Measurements from ENCODE around the gene INSYN2A. TPM values are rescaled to one million over a fixed set of nuclear protein-coding genes. Genes with fewer than 3 reads are reported as not detected.

The INSYN2A gene, protein sequence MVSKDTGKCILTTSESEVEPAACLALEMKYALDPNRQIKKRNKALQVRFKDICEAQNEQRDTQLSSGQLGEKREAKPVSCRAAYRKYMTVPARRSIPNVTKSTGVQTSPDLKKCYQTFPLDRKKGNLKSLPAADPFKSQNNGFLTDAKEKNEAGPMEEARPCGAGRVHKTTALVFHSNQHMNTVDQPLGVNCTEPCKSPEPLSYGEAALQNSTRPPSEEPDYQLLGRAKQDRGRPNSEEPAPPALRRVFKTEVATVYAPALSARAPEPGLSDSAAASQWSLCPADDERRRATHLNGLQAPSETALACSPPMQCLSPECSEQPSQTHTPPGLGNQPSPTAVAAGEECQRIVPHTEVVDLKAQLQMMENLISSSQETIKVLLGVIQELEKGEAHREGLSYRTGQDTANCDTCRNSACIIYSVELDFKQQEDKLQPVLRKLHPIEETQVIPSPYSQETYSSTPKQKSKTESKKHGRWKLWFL
- total RNA-seq, result 0.19 TPM
- long read RNA-seq, partial matches to known transcripts, result 0 of 12 reads
- long read RNA-seq, other reads (novel, unspliced or antisense), result 12 of 12 reads

DNA sequence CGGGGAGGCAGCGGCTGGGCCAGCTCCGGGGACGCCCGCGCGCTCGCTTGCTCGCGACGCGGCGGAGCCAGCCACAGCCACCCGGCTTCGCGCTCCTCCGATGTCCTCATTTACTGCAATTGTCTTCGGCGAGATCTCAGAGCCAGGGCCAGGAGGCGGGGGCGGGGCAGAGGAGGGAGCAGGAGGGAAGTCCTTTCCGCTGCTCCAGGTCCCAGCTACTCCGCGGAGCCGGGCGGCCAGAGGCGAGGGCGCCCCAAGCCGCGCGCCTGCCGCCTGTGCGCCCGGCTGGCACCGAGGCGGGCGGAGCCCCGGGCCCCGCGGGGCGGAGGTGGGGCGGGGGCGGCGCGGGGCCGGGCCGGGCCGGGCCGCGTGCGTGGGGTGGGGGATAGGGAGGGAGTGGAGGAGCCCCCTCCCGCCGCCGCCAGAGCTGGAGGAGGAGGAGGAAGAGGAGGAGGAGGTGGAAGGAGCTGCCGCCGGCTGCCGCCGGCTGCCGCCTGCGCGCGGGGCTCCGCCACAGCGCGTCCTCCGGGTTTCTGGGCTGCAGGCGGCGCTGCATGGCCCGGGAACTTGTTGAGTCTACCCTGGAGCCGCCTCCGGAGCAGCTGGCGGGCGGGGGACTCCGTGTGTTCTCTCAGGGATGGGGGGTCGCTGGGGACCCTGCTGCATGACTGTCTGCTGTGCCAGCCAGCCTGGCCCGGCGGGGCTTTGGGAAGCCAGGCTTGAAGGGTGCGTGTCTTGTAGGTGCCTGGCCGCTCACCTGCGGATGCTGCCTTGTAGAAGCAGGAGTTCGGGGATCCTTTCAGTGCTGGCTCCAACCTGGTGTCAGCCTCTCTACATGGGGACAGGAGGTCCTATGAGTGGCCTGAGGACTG lies at the start of gene INSYN2A:
TSS of gene INSYN2A (minus strand) at position 310 of the 872 bp plus-strand sequence. CDS start 20,196 bp downstream, outside the sequence.
- intact Hi-C loops (cut with DNase I), result no loop called here
- DNase-seq (ENCODE audit: low spot score), result no peak

DNA sequence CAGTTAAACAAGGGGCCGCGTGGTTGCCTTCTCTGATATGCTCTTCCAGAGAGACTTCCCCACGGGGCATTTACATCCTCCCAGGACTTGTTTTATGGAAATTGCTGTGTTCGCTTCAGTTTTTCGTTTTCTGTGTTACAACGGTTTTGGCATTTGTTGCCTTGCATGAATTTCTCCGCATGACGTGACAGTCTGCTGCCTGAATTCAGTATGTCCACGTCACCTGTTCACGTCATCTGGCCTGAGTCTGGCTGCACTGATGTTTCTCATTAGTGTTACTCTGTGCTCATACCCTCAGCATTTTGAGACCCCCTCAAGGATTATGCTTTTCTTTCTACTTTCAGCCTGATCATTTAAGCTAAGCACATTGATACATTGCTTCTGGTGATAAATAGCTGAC lies 49.1 kb upstream of the INSYN2A start:
- intact Hi-C loops (cut with DNase I), result no loop called here
- DNase-seq (ENCODE audit: low spot score), result no peak

DNA sequence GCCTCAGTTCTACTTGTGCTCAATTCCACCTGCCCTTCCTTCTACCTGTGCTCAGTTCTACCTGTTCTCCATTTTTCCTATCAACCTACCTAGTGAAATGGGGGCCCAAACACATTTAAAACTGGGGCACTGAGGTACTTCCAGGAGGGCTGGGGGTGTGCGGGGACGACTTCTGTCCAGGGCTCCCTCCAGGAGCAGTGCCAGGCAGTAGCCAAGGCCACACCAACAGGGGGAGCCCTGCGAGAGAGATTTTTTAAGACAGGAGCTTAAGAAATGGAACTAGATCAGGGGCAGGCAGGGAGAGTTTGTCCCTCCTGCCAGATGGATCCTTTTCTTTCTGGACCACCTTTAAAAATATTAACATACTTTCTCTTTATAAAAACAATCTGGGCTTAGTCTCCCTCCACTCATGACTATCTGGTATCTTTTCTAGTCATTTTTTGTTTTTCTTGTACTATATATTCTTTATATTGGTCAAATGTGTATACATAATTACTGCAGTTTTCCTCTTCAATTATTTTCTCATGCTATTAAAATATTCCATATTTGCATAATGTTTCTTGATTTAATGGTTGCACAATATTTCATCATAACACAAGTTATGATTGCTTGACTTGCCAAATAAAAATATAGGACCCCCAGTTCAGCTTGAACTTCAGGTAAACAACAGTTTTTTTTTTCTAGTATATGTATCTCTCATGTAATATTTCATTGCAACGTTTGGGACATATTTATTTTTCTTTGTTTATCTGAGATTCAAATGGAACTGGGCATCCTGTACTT lies 47.3 kb upstream of the INSYN2A start:
- DNase-seq (ENCODE audit: low spot score), result no peak
- intact Hi-C loops (cut with DNase I), result no loop called here

DNA sequence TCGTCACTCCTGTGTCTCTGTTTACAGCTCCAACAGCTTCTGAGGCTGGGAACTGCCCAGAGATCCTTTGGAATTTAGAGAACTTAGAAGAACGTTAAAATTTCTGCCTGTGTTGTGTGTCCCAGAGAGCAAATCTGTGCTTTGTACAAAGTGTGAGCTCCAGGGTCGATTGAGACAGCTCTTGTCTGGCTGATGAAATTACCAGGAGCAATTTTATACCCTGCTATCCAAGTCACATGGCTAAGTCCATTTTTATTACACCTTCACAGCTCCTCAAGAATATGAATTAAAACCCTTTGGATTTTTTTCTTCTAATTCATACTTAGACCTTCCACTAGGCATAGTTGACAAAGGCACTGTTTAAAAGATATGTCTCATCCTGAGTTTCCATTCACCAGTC lies 46.5 kb upstream of the INSYN2A start:
- no peak for DNase-seq (ENCODE audit: low spot score)
- intact Hi-C loops (cut with DNase I), result no loop called here

DNA sequence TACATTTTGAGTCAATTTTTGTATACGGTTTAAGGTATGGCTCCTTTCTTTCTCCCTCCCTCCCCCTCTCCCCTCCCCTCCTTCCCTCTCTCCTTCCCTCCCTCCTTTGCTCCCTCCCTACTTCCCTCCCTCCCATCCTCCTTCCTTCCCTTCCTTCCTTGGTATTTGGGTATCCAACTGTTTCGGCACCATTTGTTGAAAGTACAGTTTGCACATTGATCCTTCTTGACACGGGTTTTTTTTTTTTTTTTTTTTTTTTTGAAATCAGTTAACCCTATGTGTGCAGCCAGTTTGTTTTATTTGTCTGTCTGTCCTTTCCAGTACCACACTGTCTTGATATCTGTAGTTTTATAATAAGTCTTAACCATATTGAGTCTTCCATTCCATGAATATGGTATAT lies 39.9 kb upstream of the INSYN2A start:
- intact Hi-C loops (cut with DNase I), result no loop called here

DNA sequence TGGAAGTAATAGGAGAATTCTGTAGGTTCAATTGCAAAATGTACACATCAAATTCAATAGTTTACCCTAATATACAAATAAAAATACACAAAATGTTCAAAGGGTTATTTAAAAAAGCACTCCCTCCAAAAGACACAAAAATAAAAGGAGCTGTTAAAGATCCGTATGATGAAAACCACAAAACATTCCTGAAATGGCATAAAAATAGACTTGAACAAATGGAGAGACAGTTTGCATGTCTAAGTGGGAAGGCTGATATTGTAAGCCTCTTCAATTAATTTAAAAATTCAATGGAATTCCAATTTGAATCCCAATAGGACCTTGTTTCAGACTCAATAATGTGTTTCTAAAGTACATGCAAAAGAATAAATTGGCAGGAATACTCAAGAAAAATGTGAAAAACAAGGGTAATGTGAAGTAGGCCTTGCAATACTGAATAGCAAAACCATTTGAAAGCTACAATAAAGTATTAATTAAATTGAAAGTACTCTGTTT lies 38.0 kb upstream of the INSYN2A start:
- intact Hi-C loops (cut with DNase I), result no loop called here
- DNase-seq (ENCODE audit: low spot score), result no peak

More for the DNA sequence above, 39.9 kb upstream of the INSYN2A start:
- DNase-seq (ENCODE audit: low spot score), result no peak

DNA sequence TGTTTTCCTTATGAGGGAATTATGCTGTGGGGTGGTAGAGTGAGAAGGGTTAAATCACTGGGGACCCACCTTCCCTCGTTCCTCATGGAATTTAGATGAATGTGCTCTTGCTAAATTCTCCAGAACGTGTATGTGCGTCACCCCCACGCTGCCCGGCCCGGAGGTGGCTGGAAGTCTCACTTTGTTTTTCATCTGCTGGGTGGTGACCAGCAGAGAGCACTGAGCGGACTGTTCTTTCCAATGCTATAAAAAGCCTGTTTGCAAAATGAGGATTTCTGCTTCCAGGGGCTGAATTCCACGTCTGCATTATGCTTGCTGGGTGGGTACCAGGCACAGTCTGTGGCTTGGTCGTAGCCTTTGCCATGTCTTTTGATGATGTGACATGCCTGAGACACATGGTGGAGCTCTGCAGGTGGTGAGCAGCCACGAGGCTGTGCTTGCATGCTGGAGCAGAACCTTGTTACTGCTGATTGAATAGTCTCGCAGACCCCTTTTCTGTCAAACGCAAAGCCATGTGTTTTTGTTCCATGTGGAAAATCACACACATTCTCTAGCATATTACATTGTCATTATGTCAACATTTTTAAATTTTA lies 31.9 kb upstream of the INSYN2A start:
- DNase-seq (ENCODE audit: low spot score), result no peak
- intact Hi-C loops (cut with DNase I), result no loop called here

DNA sequence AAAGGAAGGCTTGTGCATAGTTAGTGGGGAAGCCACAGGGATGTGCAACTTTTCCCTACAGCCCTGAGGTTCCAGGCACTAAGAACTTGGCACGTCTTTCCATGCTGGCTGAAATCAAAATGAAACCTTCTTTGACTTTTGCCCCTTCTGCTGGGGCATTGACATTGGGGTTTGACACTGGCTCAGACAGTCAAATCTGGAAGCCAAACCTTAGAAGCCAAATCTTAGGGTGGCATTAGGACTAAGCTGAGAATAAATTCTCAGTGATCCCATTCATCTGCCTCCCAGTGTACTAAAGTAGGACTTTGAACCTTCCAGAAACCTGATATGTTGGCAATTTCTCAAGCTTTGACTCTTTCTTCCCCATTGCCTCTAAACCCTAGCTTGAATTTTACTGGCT lies 31.3 kb upstream of the INSYN2A start:
- intact Hi-C loops (cut with DNase I), result no loop called here

DNA sequence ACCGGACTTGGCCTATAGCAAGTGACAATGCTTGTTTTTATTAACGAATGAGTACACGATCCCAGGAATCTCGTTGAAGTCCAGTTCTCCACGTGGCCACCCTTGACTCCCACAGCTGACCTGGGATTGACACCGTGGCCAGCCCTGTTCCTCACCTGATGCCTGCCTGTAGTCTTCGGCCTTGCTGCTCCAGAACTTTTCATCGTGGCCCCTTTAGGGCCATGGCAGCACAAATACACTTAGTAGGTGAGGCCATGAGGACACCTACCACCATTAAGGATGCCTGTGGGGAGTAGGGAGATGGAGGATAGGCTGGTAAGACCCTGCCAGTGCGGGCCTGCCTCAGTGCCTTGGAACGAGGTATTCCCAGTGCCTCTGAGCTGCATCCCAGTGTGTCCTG lies 30.6 kb upstream of the INSYN2A start:
- no peak for DNase-seq (ENCODE audit: low spot score)
- intact Hi-C loops (cut with DNase I), result no loop called here

More for the DNA sequence above, 31.3 kb upstream of the INSYN2A start:
- no peak for DNase-seq (ENCODE audit: low spot score)

DNA sequence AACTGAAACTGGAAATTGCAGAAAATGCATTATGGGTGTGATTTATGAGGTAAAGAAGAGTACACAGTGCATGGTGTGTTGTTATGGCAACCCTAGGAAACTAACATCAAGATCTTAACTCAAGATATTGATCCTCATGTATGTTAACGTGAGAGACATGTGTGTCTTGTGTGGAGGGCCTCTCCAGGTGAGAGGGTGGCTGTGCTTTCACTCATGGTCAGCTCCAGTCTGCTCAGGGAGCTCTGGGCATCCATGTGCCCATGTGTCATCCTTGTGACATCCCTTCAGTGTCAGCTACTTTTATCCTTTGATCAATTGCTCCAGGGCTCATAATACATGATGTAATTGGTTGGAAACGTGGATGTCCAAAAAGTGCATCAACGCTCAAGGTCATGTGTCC lies 24.9 kb upstream of the INSYN2A start:
- intact Hi-C loops (cut with DNase I), result no loop called here
- DNase-seq (ENCODE audit: low spot score), result no peak

DNA sequence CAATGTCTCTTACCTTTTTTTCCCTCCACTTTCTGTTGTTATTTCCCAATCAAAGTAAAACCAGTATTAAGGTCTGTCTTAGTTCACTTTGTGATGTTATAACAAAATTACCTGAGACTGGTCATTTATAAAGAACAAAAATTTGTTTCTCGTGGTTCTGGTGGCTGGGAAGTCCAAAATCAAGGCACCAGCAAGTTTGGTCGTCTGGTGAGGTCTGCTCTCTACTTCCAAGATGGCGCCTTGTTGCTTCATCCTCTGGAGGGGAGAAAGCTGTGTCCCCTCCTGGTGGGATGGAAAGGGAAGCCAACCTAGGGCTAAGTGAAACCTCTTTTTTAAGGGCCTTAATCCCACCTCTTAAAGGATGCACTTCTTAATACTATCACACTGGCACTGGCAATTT lies 22.3 kb upstream of the INSYN2A start:
- intact Hi-C loops (cut with DNase I), result no loop called here
- no peak for DNase-seq (ENCODE audit: low spot score)

DNA sequence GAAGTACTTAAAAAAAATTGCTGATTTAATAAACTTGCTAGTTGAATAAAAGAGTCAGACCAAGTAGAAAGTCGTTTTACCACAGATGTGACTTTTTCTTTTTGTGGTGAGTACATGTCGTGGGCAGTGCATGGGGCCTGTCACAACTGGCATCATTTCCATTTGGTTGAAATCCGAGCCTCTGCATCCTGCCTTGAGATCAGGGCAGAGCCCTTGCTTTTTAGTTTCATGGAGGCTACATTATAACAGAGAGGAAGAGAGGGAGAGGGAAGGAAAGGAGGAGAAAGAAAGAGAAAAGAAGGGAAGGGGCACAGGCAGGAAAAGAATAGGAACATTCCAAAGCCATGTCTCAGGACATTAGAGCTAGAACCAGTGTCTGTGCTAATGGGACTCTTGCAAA lies 20.4 kb upstream of the INSYN2A start:
- intact Hi-C loops (cut with DNase I), result no loop called here
- DNase-seq (ENCODE audit: low spot score), result no peak

DNA sequence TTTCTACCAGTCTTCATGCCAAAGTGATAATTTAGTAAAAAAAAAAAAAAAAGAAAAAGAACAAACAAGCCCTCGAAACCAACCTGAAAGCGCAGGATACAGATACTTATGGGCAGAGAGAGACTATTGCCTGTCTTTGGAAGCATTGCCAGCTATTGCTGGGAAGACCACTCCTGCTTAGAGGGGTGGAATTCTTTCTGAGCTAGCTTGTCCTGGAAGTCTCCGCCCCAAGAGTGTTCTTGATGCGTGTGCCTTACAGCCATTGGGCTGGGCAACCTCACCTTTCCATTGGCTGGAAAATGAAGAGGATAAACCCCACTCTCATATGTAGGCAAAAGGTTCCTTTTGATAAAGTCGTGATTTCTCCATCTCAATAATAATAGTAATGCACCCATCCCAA lies 19.9 kb upstream of the INSYN2A start:
- DNase-seq (ENCODE audit: low spot score), result no peak
- intact Hi-C loops (cut with DNase I), result no loop called here

DNA sequence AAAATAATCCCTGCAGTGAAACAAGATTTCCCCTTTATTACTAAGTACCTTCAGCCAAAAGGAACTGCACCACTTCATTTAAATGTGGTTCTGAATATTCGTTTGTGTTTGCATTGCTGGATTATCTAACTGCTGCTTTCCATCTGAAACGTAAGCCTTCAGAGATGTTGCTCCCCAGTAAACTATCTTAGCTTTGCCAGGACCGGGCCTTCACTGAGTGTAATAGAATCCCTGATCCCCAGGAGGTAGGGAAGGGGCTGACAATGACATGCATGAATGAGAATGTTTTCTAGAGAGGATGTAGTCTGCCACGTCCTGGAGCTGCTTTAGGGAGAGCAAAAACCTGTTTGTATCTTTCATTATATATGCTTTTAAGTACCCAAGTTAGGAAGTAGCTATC lies 19.5 kb upstream of the INSYN2A start:
- DNase-seq (ENCODE audit: low spot score), result no peak

DNA sequence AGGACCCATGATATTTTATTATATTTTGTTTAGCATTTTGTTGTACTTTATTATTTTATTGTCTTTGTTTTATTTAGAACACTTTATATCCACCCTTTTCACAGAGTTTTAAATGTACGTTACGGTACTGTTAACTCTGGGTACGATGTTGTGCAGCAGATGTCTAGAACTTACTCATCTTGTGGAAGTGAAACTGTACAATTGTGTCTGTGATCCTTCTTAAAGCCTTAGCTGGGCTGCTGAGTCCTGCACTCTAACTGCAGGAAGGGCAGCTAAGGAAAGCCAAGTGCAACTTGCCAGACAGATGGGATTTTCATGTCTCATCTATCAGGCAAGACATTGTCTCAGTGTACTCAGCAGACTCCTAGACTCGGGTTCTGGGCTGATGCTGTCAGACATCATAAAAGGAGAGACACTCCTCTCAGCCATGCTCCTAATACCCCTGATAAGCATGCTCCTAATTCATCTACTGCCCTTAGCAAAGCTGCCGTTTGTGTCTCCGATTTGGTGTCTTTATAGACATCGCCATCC lies 14.6 kb upstream of the INSYN2A start:
- no peak for DNase-seq (ENCODE audit: low spot score)
- intact Hi-C loops (cut with DNase I), result no loop called here

More for the DNA sequence above, 19.5 kb upstream of the INSYN2A start:
- intact Hi-C loops (cut with DNase I), result no loop called here

DNA sequence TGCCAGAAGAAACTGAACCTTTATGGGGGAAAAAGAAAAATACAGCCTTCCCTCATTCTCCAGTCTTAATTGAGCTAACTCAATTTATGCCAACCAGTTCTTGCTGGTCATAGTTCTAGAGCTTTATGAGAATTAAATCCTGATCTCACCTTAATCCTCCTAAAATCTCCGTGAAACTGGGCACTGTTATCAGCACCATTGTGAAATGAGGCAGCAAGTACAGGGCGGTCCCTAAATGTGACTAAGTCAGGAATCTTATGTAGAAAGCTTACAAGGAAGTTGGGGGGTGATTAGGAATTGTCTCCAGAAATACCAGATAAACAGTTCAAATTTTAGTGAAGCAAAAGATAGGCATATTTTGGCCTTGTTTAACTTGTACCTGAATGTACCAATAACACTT lies 10.7 kb upstream of the INSYN2A start:
- DNase-seq (ENCODE audit: low spot score), result no peak
- intact Hi-C loops (cut with DNase I), result no loop called here

DNA sequence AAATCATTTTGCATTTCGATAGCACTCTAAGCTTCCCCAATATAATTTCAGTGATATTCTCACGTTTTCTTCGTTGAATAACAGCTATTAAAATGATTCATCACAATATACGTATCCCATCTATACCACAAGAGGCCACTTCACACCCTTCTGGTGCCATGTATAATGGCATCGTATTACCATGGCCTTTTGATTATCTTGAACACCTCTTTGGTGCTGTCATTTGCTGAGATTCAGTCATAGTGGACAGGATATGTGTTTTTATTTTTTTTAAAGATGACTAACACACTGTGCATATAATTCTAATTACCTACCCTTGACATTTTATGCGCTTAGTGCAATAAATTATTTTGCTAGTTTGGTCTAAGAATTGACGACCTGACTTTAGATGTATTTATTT lies 6.7 kb upstream of the INSYN2A start:
- DNase-seq (ENCODE audit: low spot score), result no peak
- intact Hi-C loops (cut with DNase I), result no loop called here

DNA sequence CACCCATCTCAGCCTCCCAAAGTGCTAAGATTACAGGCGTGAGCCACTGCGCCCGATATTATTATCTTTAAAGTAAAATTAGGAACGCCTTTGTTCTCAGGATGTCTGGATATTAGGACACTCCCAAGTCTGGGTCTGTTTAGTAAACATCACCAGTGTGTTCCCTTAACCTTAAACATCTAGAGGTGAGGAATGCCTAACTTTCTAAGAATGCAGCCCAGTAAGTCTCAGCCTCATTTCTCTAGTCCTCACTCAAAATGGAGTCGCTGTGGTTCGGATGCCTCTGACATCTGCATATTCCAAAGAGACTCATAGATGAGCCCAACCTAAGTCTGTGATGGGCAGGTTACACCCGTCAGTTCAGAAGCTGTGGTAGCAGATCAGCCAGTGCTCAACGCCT lies 4.3 kb upstream of the INSYN2A start:
- intact Hi-C loops (cut with DNase I), result no loop called here
- no peak for DNase-seq (ENCODE audit: low spot score)

DNA sequence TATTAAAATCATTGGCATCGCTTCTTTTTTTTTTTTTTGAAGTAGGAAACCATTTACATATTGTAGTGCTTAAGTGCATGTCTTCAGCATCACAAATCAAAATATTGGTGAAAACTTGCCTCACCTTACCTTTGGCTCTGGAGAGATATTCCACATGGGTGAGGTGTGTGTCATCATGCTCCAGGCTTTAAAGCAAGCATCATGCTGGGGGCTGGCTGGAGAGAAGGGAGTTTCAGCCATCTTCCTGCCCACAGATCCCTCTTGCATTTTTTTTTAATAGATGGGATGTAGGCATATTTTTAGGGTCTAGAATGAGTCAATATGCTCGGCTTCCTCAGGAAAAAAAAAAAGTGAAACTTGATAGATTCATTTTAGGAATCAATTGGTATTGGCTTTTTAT lies 2.3 kb upstream of the INSYN2A start:
- intact Hi-C loops (cut with DNase I), result no loop called here
- DNase-seq (ENCODE audit: low spot score), result no peak

Measured in cardiac septum (tissue), 1 donor.